ENCODE results near the gene MAP4.
"Not testable (repeated sequence)": the region's sequence is repeated elsewhere in the genome, so short reads cannot be mapped to it uniquely, and the experiment has no call there.

The MAP4 gene

GRCh38 chr3:48015431-48016180 lies 610 bp downstream of the MAP4 start:
- DNase-seq, result no peak

- no peak for DNase-seq
Measured at GRCh38 chr3:48014358-48014757, 1.9 kb downstream of the MAP4 start.

GRCh38 chr3:48013288-48013980 lies 2.8 kb downstream of the MAP4 start:
- DNase-seq, result no peak

- no peak for DNase-seq
Measured at GRCh38 chr3:48012659-48013058, 3.6 kb downstream of the MAP4 start.

GRCh38 chr3:48008066-48008465 lies 8.2 kb downstream of the MAP4 start:
- not testable (repeated sequence) for DNase-seq

GRCh38 chr3:48007361-48007760 lies 8.9 kb downstream of the MAP4 start:
- DNase-seq, result not testable (repeated sequence)

GRCh38 chr3:48006794-48007193 lies 9.4 kb downstream of the MAP4 start:
- not testable (repeated sequence) for DNase-seq

GRCh38 chr3:48004694-48005093 lies 11.5 kb downstream of the MAP4 start:
- no peak for DNase-seq

- DNase-seq, result no peak
Measured at GRCh38 chr3:48002787-48003186, 13.4 kb downstream of the MAP4 start.

GRCh38 chr3:48001991-48002390 lies 14.2 kb downstream of the MAP4 start:
- no peak for DNase-seq

GRCh38 chr3:48000212-48000611 lies 16.0 kb downstream of the MAP4 start:
- no peak for DNase-seq

- no peak for DNase-seq
Measured at GRCh38 chr3:47996440-47996839, 19.8 kb downstream of the MAP4 start.

GRCh38 chr3:47994180-47994579 lies 22.0 kb downstream of the MAP4 start:
- DNase-seq, result no peak

GRCh38 chr3:47991341-47991740 lies 24.9 kb downstream of the MAP4 start:
- no peak for DNase-seq

GRCh38 chr3:47989981-47990440 lies 26.2 kb downstream of the MAP4 start:
- DNase-seq, result peak; percentile 56 to 72

- DNase-seq, result no peak
Measured at GRCh38 chr3:47985381-47985780, 30.8 kb downstream of the MAP4 start.

GRCh38 chr3:47984075-47984728 lies 32.0 kb downstream of the MAP4 start:
- no peak for DNase-seq

GRCh38 chr3:47980795-47981194 lies 35.4 kb downstream of the MAP4 start:
- DNase-seq, result no peak

GRCh38 chr3:47979070-47979469 lies 37.1 kb downstream of the MAP4 start:
- DNase-seq, result no peak

GRCh38 chr3:47978386-47978785 lies 37.8 kb downstream of the MAP4 start:
- DNase-seq, result no peak

- DNase-seq, result no peak
Measured at GRCh38 chr3:47976135-47976732, 40.0 kb downstream of the MAP4 start.

- DNase-seq, result no peak
Measured at GRCh38 chr3:47974974-47975470, 41.2 kb downstream of the MAP4 start.

- no peak for DNase-seq
Measured at GRCh38 chr3:47971081-47971480, 45.1 kb downstream of the MAP4 start.

All from stimulated activated CD4-positive, alpha-beta T cell treated with anti-CD3 and anti-CD28 coated beads, Interleukin-2, amount 100 ng/mL, for 24 hours (primary cell).